HL-60 (cell line): ENCODE measurements around the gene MEIKIN.

ENCODE experiments used
- DNase-seq, 2 experiments: peaks; one replicate each; pipeline ENCODE4 v3.0.0-alpha.2; 2010 to 2020; ENCODE audit warnings: low read depth in 1 of 2, low spot score in 1 of 2
- H3K27ac ChIP-seq: fragments of 250-450 bp; sonication (Bioruptor Pico); replicated peaks from 2 replicates; pipeline ENCODE4 v1.5.1; 2020; ENCODE audit warnings: mild to moderate bottlenecking, moderate library complexity
- H3K27me3 ChIP-seq: fragments of 250-450 bp; sonication (Bioruptor Pico); 2 replicates; pipeline ENCODE4 v1.5.1; 2021; ENCODE audit warnings: mild to moderate bottlenecking, moderate library complexity; ENCODE audit not compliant: insufficient read depth, poor library complexity, severe bottlenecking
- H3K4me3 ChIP-seq: replicated peaks from 2 replicates; pipeline ENCODE4 v1.5.1; 2011; ENCODE audit warnings: mild to moderate bottlenecking, control low read depth, low read length; ENCODE audit not compliant: insufficient read depth
- GABPA ChIP-seq: IDR thresholded peaks from 2 replicates; pipeline ENCODE4 v1.6.1; 2012; ENCODE audit warnings: low read depth
- POLR2AphosphoS5 ChIP-seq: IDR thresholded peaks from 2 replicates; pipeline ENCODE4 v1.6.1; 2012; ENCODE audit warnings: low read depth
- SPI1 ChIP-seq: IDR thresholded peaks from 2 replicates; pipeline ENCODE4 v1.6.1; 2012; ENCODE audit warnings: low read depth, mild to moderate bottlenecking, borderline replicate concordance
- TF ChIP-seq, protein P1 (sequence below): IDR thresholded peaks from one replicate; pipeline ENCODE4 v1.5.1; 2011; ENCODE audit warnings: low read length, control low read depth, inconsistent platforms; ENCODE audit not compliant: insufficient read depth
- TF ChIP-seq, protein P2 (sequence below): IDR thresholded peaks from 2 replicates; pipeline ENCODE4 v1.6.1; 2012; ENCODE audit warnings: low read depth; ENCODE audit not compliant: insufficient replicate concordance

MEIKIN gene

DNA sequence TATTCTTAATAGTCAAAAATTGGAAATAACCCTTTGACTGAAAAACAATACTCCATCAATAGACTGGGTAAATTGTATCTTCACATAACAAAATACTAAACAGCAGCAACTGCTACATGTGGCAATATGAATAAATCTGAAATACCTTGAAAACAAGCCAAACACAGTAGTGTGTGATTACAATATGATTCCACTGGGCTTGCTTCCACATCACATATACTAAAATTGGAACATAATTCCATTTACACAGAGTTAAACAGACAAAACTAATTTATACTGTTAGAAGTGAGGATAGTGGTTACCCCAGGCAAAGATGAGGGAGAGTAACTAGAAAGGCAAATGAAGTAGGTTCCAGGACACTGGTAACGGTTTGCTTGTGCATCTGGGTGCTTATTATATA lies 169.0 kb downstream of the MEIKIN start:
- TF ChIP-seq POLR2AphosphoS5 (no peak), GABPA (no peak), SPI1 (no peak)
- TF ChIP-seq, protein P1, sequence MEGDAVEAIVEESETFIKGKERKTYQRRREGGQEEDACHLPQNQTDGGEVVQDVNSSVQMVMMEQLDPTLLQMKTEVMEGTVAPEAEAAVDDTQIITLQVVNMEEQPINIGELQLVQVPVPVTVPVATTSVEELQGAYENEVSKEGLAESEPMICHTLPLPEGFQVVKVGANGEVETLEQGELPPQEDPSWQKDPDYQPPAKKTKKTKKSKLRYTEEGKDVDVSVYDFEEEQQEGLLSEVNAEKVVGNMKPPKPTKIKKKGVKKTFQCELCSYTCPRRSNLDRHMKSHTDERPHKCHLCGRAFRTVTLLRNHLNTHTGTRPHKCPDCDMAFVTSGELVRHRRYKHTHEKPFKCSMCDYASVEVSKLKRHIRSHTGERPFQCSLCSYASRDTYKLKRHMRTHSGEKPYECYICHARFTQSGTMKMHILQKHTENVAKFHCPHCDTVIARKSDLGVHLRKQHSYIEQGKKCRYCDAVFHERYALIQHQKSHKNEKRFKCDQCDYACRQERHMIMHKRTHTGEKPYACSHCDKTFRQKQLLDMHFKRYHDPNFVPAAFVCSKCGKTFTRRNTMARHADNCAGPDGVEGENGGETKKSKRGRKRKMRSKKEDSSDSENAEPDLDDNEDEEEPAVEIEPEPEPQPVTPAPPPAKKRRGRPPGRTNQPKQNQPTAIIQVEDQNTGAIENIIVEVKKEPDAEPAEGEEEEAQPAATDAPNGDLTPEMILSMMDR, result no peak
- TF ChIP-seq, protein P2, sequence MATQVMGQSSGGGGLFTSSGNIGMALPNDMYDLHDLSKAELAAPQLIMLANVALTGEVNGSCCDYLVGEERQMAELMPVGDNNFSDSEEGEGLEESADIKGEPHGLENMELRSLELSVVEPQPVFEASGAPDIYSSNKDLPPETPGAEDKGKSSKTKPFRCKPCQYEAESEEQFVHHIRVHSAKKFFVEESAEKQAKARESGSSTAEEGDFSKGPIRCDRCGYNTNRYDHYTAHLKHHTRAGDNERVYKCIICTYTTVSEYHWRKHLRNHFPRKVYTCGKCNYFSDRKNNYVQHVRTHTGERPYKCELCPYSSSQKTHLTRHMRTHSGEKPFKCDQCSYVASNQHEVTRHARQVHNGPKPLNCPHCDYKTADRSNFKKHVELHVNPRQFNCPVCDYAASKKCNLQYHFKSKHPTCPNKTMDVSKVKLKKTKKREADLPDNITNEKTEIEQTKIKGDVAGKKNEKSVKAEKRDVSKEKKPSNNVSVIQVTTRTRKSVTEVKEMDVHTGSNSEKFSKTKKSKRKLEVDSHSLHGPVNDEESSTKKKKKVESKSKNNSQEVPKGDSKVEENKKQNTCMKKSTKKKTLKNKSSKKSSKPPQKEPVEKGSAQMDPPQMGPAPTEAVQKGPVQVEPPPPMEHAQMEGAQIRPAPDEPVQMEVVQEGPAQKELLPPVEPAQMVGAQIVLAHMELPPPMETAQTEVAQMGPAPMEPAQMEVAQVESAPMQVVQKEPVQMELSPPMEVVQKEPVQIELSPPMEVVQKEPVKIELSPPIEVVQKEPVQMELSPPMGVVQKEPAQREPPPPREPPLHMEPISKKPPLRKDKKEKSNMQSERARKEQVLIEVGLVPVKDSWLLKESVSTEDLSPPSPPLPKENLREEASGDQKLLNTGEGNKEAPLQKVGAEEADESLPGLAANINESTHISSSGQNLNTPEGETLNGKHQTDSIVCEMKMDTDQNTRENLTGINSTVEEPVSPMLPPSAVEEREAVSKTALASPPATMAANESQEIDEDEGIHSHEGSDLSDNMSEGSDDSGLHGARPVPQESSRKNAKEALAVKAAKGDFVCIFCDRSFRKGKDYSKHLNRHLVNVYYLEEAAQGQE, result no peak
- Histone ChIP-seq H3K4me3 (no peak overlapping the region), H3K27ac (no peak overlapping the region), H3K27me3 (no peaks in the 10 kb centered on the region)
- no peak for DNase-seq

DNA sequence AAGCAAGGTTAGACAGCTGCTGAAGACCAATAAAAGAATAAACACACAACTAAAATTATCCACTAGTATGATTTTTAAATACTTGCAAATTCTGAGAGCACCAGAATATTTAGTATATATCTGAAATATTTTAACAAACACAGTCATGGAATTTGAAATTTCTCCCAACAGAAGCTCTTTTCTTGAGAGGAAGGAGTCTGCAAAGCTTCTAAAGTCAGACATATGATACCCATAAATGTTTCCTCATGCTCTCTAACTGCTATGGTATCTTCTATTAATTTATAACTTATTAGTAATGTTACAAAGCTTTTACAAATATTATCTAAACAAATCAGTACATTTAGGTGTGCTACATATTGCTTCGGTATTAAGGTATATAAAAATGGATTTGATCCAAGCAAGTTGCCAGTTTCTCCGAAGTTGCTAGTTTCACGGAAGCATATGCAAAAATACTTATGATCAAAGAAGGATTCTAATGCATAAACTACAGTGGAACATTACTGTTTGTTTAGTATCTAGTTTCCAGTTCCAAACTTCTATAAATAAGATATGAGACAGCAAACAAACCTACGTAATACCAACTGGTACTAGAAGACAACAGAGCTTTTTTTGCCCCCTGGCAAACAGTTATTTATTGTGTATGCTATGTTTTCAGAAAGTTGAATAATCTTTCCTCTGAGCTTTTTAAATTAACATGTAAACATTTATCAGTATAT lies 170.7 kb downstream of the MEIKIN start:
- TF ChIP-seq, protein P2, result no peak
- TF ChIP-seq, protein P1, result no peak
- no peak for TF ChIP-seq POLR2AphosphoS5
- no peak for TF ChIP-seq SPI1
- TF ChIP-seq GABPA, result no peak
- DNase-seq, result no peak
- no peak overlapping the region for H3K4me3 ChIP-seq
- H3K27ac ChIP-seq, result no peak overlapping the region
- no peaks in the 10 kb centered on the region for H3K27me3 ChIP-seq

DNA sequence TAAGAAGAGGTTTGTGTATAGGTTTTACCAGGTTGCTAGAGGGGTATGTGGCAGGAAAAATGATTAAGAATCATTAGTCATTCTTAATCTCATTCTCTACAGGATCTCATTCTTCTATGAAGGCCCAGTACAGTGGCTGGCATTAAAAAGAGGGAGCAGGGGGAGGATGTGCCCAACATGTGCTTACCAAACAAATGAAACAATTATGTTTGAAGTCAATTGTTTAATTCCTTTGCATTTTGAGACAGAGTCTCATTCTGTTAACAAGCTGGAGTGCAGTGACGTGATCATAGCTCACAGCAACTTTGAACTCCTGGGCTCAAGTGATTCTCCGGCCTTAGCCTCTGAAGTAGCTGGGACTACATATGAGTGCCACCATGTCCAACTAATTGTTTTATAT lies 171.7 kb downstream of the MEIKIN start:
- no peak for DNase-seq
- TF ChIP-seq, protein P2, result no peak
- no peak for TF ChIP-seq SPI1
- TF ChIP-seq, protein P1, result no peak
- no peak overlapping the region for H3K27ac ChIP-seq
- H3K4me3 ChIP-seq, result no peak overlapping the region
- H3K27me3 ChIP-seq, result no peaks in the 10 kb centered on the region
